Measurements from ENCODE around the gene CCDC68.

The CCDC68 gene

GRCh38 chr18:54958704-54959625 lies at the start of gene CCDC68:
CCDC68 (minus strand) TSS chr18:54959461; CDS start chr18:54942791, 16,670 bp downstream.
- H3K4me1 ChIP-seq (ENCODE audit: control insufficient read depth in 2 of 2, insufficient read depth in 2 of 2, low read length in 2 of 2): peaks cover 4 to 12% of the 10 kb centered on the region in 2 donors
- no peaks in the 10 kb centered on the region for H3K27me3 ChIP-seq (ENCODE audit: control insufficient read depth in 2 of 2, insufficient read depth in 2 of 2, low read length in 2 of 2)
- H3K36me3 ChIP-seq (ENCODE audit: control insufficient read depth in 2 of 2, insufficient read depth in 2 of 2, low read length in 2 of 2): no peaks in the 10 kb centered on the region
- peak within 1 kb of the TSS; percentile 77 to 91 for H3K9ac ChIP-seq (ENCODE audit: low read depth in 1 of 2, low read length in 2 of 2)
- H3K4me3 ChIP-seq (ENCODE audit: low read length in 2 of 2): peak within 1 kb of the TSS; percentile 83 to 87
- no peaks in the 10 kb centered on the region for H3K9me3 ChIP-seq (ENCODE audit: control insufficient read depth in 2 of 2, low read length in 2 of 2)
- peak within 1 kb of the TSS; percentile 88 to 90 for H3K27ac ChIP-seq (ENCODE audit: low read depth in 2 of 2, low read length in 2 of 2)

GRCh38 chr18:55007602-55008001 lies 48.3 kb upstream of the CCDC68 start:
- no peaks in the 10 kb centered on the region for H3K4me1 ChIP-seq (ENCODE audit: control insufficient read depth in 2 of 2, insufficient read depth in 2 of 2, low read length in 2 of 2)
- no peak overlapping the region for H3K4me3 ChIP-seq (ENCODE audit: low read length in 2 of 2)
- no peaks in the 10 kb centered on the region for H3K9me3 ChIP-seq (ENCODE audit: control insufficient read depth in 2 of 2, low read length in 2 of 2)
- no peaks in the 10 kb centered on the region for H3K36me3 ChIP-seq (ENCODE audit: control insufficient read depth in 2 of 2, insufficient read depth in 2 of 2, low read length in 2 of 2)
- H3K9ac ChIP-seq (ENCODE audit: low read depth in 1 of 2, low read length in 2 of 2): no peak overlapping the region
- no peaks in the 10 kb centered on the region for H3K27me3 ChIP-seq (ENCODE audit: control insufficient read depth in 2 of 2, insufficient read depth in 2 of 2, low read length in 2 of 2)
- no peak overlapping the region for H3K27ac ChIP-seq (ENCODE audit: low read depth in 2 of 2, low read length in 2 of 2)

GRCh38 chr18:55003695-55004094 lies 44.4 kb upstream of the CCDC68 start:
- Histone ChIP-seq H3K9me3 (ENCODE audit: control insufficient read depth in 2 of 2, low read length in 2 of 2) (no peaks in the 10 kb centered on the region), H3K4me1 (ENCODE audit: control insufficient read depth in 2 of 2, insufficient read depth in 2 of 2, low read length in 2 of 2) (no peaks in the 10 kb centered on the region), H3K9ac (ENCODE audit: low read depth in 1 of 2, low read length in 2 of 2) (no peak overlapping the region), H3K36me3 (ENCODE audit: control insufficient read depth in 2 of 2, insufficient read depth in 2 of 2, low read length in 2 of 2) (no peaks in the 10 kb centered on the region), H3K4me3 (ENCODE audit: low read length in 2 of 2) (no peak overlapping the region), H3K27me3 (ENCODE audit: control insufficient read depth in 2 of 2, insufficient read depth in 2 of 2, low read length in 2 of 2) (no peaks in the 10 kb centered on the region), H3K27ac (ENCODE audit: low read depth in 2 of 2, low read length in 2 of 2) (no peak overlapping the region)

- no peaks in the 10 kb centered on the region for H3K27me3 ChIP-seq (ENCODE audit: control insufficient read depth in 2 of 2, insufficient read depth in 2 of 2, low read length in 2 of 2)
- no peaks in the 10 kb centered on the region for H3K9me3 ChIP-seq (ENCODE audit: control insufficient read depth in 2 of 2, low read length in 2 of 2)
- H3K4me1 ChIP-seq (ENCODE audit: control insufficient read depth in 2 of 2, insufficient read depth in 2 of 2, low read length in 2 of 2): no peaks in the 10 kb centered on the region
- H3K9ac ChIP-seq (ENCODE audit: low read depth in 1 of 2, low read length in 2 of 2): no peak overlapping the region
- no peaks in the 10 kb centered on the region for H3K36me3 ChIP-seq (ENCODE audit: control insufficient read depth in 2 of 2, insufficient read depth in 2 of 2, low read length in 2 of 2)
- no peak overlapping the region for H3K4me3 ChIP-seq (ENCODE audit: low read length in 2 of 2)
- H3K27ac ChIP-seq (ENCODE audit: low read depth in 2 of 2, low read length in 2 of 2): no peak overlapping the region
These were observed 43.0 kb upstream of the CCDC68 start for GRCh38 chr18:55002261-55002660.

- Histone ChIP-seq H3K4me3 (ENCODE audit: low read length in 2 of 2) (no peak overlapping the region), H3K9ac (ENCODE audit: low read depth in 1 of 2, low read length in 2 of 2) (no peak overlapping the region), H3K4me1 (ENCODE audit: control insufficient read depth in 2 of 2, insufficient read depth in 2 of 2, low read length in 2 of 2) (no peaks in the 10 kb centered on the region), H3K9me3 (ENCODE audit: control insufficient read depth in 2 of 2, low read length in 2 of 2) (no peaks in the 10 kb centered on the region), H3K27me3 (ENCODE audit: control insufficient read depth in 2 of 2, insufficient read depth in 2 of 2, low read length in 2 of 2) (no peaks in the 10 kb centered on the region), H3K36me3 (ENCODE audit: control insufficient read depth in 2 of 2, insufficient read depth in 2 of 2, low read length in 2 of 2) (no peaks in the 10 kb centered on the region), H3K27ac (ENCODE audit: low read depth in 2 of 2, low read length in 2 of 2) (no peak overlapping the region)
These were observed 42.2 kb upstream of the CCDC68 start for GRCh38 chr18:55001394-55002024.

- H3K4me3 ChIP-seq (ENCODE audit: low read length in 2 of 2): no peak overlapping the region
- H3K36me3 ChIP-seq (ENCODE audit: control insufficient read depth in 2 of 2, insufficient read depth in 2 of 2, low read length in 2 of 2): no peaks in the 10 kb centered on the region
- H3K4me1 ChIP-seq (ENCODE audit: control insufficient read depth in 2 of 2, insufficient read depth in 2 of 2, low read length in 2 of 2): no peaks in the 10 kb centered on the region
- H3K9ac ChIP-seq (ENCODE audit: low read depth in 1 of 2, low read length in 2 of 2): no peak overlapping the region
- no peaks in the 10 kb centered on the region for H3K9me3 ChIP-seq (ENCODE audit: control insufficient read depth in 2 of 2, low read length in 2 of 2)
- no peak overlapping the region for H3K27ac ChIP-seq (ENCODE audit: low read depth in 2 of 2, low read length in 2 of 2)
- H3K27me3 ChIP-seq (ENCODE audit: control insufficient read depth in 2 of 2, insufficient read depth in 2 of 2, low read length in 2 of 2): no peaks in the 10 kb centered on the region
These were observed 41.3 kb upstream of the CCDC68 start for GRCh38 chr18:55000529-55000928.

GRCh38 chr18:54999016-54999415 lies 39.8 kb upstream of the CCDC68 start:
- no peak overlapping the region for H3K4me3 ChIP-seq (ENCODE audit: low read length in 2 of 2)
- H3K9me3 ChIP-seq (ENCODE audit: control insufficient read depth in 2 of 2, low read length in 2 of 2): no peaks in the 10 kb centered on the region
- H3K36me3 ChIP-seq (ENCODE audit: control insufficient read depth in 2 of 2, insufficient read depth in 2 of 2, low read length in 2 of 2): no peaks in the 10 kb centered on the region
- no peak overlapping the region for H3K9ac ChIP-seq (ENCODE audit: low read depth in 1 of 2, low read length in 2 of 2)
- no peak overlapping the region for H3K27ac ChIP-seq (ENCODE audit: low read depth in 2 of 2, low read length in 2 of 2)
- no peaks in the 10 kb centered on the region for H3K4me1 ChIP-seq (ENCODE audit: control insufficient read depth in 2 of 2, insufficient read depth in 2 of 2, low read length in 2 of 2)
- H3K27me3 ChIP-seq (ENCODE audit: control insufficient read depth in 2 of 2, insufficient read depth in 2 of 2, low read length in 2 of 2): no peaks in the 10 kb centered on the region

GRCh38 chr18:54995421-54996143 lies 36.3 kb upstream of the CCDC68 start:
- no peak overlapping the region for H3K9ac ChIP-seq (ENCODE audit: low read depth in 1 of 2, low read length in 2 of 2)
- H3K27me3 ChIP-seq (ENCODE audit: control insufficient read depth in 2 of 2, insufficient read depth in 2 of 2, low read length in 2 of 2): no peaks in the 10 kb centered on the region
- H3K27ac ChIP-seq (ENCODE audit: low read depth in 2 of 2, low read length in 2 of 2): no peak overlapping the region
- no peak overlapping the region for H3K4me3 ChIP-seq (ENCODE audit: low read length in 2 of 2)
- no peaks in the 10 kb centered on the region for H3K9me3 ChIP-seq (ENCODE audit: control insufficient read depth in 2 of 2, low read length in 2 of 2)
- no peaks in the 10 kb centered on the region for H3K4me1 ChIP-seq (ENCODE audit: control insufficient read depth in 2 of 2, insufficient read depth in 2 of 2, low read length in 2 of 2)
- H3K36me3 ChIP-seq (ENCODE audit: control insufficient read depth in 2 of 2, insufficient read depth in 2 of 2, low read length in 2 of 2): no peaks in the 10 kb centered on the region

GRCh38 chr18:54991981-54992380 lies 32.7 kb upstream of the CCDC68 start:
- Histone ChIP-seq H3K4me3 (ENCODE audit: low read length in 2 of 2) (no peak overlapping the region), H3K9ac (ENCODE audit: low read depth in 1 of 2, low read length in 2 of 2) (no peak overlapping the region), H3K36me3 (ENCODE audit: control insufficient read depth in 2 of 2, insufficient read depth in 2 of 2, low read length in 2 of 2) (no peaks in the 10 kb centered on the region), H3K9me3 (ENCODE audit: control insufficient read depth in 2 of 2, low read length in 2 of 2) (no peaks in the 10 kb centered on the region), H3K27ac (ENCODE audit: low read depth in 2 of 2, low read length in 2 of 2) (no peak overlapping the region), H3K4me1 (ENCODE audit: control insufficient read depth in 2 of 2, insufficient read depth in 2 of 2, low read length in 2 of 2) (no peaks in the 10 kb centered on the region), H3K27me3 (ENCODE audit: control insufficient read depth in 2 of 2, insufficient read depth in 2 of 2, low read length in 2 of 2) (no peaks in the 10 kb centered on the region)

GRCh38 chr18:54984908-54985307 lies 25.6 kb upstream of the CCDC68 start:
- Histone ChIP-seq H3K27me3 (ENCODE audit: control insufficient read depth in 2 of 2, insufficient read depth in 2 of 2, low read length in 2 of 2) (no peaks in the 10 kb centered on the region), H3K36me3 (ENCODE audit: control insufficient read depth in 2 of 2, insufficient read depth in 2 of 2, low read length in 2 of 2) (no peaks in the 10 kb centered on the region), H3K9me3 (ENCODE audit: control insufficient read depth in 2 of 2, low read length in 2 of 2) (no peaks in the 10 kb centered on the region), H3K4me1 (ENCODE audit: control insufficient read depth in 2 of 2, insufficient read depth in 2 of 2, low read length in 2 of 2) (no peaks in the 10 kb centered on the region), H3K27ac (ENCODE audit: low read depth in 2 of 2, low read length in 2 of 2) (no peak overlapping the region), H3K4me3 (ENCODE audit: low read length in 2 of 2) (no peak overlapping the region), H3K9ac (ENCODE audit: low read depth in 1 of 2, low read length in 2 of 2) (no peak overlapping the region)
